CD4-positive, alpha-beta T cell treated with Interleukin-17A for 4 hours (primary cell): ENCODE data around the gene HSPBAP1.
"Not testable (repeated sequence)": the region's sequence is repeated elsewhere in the genome, so short reads cannot be mapped to it uniquely, and the experiment has no call there.

ENCODE experiments used
- DNase-seq: peaks from one replicate; pipeline ENCODE4 v3.0.0-alpha.2; 2020; ENCODE audit warnings: mixed read lengths

Gene HSPBAP1

DNA sequence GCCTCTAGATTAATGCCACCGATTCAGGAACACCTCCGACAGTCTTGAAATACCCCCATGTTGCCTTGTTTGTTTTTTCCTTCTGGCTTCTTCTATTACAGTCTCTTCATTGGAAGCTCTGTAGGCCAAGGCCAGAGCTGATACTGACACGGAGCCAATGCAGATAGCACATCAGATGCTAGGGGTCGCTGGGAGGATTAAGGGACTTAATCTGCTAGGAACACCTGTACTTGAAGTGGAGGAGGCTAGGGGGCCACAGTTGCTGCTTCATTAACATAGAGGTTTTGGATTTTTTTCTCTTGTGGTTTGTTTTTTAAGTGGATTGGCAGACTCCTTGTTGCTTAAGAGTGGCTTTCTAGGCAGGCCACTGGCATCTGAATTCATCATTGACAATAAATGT is 63.4 kb downstream of the HSPBAP1 start:
- DNase-seq = no peak

GRCh38 chr3:122728756-122729514 is 64.7 kb downstream of the HSPBAP1 start:
- no peak for DNase-seq

DNA sequence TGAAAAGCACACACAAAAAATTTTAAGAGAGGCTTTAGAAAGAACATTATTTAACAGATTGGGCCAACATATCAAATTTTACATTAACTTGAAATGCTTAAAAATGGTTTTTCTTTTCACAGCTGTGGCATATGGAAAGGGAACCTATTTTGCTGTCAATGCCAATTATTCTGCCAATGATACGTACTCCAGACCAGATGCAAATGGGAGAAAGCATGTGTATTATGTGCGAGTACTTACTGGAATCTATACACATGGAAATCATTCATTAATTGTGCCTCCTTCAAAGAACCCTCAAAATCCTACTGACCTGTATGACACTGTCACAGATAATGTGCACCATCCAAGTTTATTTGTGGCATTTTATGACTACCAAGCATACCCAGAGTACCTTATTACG is 65.4 kb downstream of the HSPBAP1 start:
- no peak for DNase-seq

DNA sequence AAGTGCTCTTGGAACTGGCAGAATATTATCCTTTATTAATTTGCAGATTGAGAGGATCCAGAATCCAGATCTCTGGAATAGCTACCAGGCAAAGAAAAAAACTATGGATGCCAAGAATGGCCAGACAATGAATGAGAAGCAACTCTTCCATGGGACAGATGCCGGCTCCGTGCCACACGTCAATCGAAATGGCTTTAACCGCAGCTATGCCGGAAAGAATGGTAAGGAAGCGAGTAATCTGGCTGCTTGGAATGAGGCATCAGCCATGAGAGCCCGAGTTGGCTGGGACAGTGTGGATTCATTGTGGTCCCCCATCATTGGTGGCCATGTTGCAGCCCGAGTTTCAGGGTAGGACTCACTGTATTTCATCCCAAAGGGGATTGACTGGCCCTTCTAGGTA is 65.9 kb downstream of the HSPBAP1 start:
- DNase-seq = no peak

- no peak for DNase-seq
Measured at GRCh38 chr3:122727294-122727693, 66.3 kb downstream of the HSPBAP1 start.

- DNase-seq = no peak
Measured at GRCh38 chr3:122725106-122725505, 68.5 kb downstream of the HSPBAP1 start.

- DNase-seq = no peak
Measured at GRCh38 chr3:122719273-122719921, 74.2 kb downstream of the HSPBAP1 start.

DNA sequence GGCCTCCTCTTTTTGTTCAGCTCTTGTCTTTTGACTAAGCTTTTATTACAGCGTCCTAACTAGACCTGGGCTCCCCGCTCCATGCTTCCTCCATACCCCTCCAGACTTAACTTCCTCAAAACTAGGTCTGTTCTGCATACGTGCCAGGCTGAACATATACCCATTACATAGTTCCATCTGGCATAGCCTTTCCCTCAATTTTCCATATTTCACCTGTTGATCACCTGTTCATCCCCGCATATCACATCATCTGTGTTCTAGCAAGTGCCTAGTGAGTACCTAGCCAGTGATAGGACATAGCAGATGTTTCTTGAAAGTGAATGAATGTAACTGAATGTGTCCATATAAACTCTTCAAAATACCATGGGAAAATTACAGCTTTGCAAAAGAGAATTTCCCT is 77.0 kb downstream of the HSPBAP1 start:
- no peak for DNase-seq

GRCh38 chr3:122714273-122714672 is 79.4 kb downstream of the HSPBAP1 start:
- DNase-seq = no peak

GRCh38 chr3:122710616-122711251 is 82.9 kb downstream of the HSPBAP1 start:
- DNase-seq = not testable (repeated sequence)

GRCh38 chr3:122705379-122705778 is 88.3 kb downstream of the HSPBAP1 start:
- DNase-seq = no peak

GRCh38 chr3:122700193-122700592 is 93.4 kb downstream of the HSPBAP1 start:
- DNase-seq = no peak

GRCh38 chr3:122697952-122698620 is 95.5 kb downstream of the HSPBAP1 start:
- DNase-seq = no peak

GRCh38 chr3:122695927-122696561 is 97.6 kb downstream of the HSPBAP1 start:
- DNase-seq = no peak

GRCh38 chr3:122694966-122695365 is 98.7 kb downstream of the HSPBAP1 start:
- DNase-seq = no peak

DNA sequence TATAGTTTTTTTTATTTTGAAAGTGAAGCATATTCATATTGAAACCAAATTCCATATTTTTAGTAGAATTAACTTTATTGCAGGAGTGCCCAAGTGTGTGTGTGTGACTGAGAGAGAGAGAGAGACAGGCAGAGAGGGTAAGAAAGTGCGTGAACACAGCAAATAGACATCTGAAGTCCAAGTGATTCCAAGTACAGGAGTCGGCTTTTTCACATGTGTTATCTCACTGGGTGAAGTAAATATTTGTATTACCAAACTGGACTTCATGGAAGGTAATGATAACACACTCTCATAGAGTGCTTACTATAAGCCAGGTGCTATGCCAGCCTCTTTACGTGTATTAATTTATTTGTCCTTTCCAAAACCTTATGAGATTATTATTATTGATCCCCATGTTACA is 101.0 kb downstream of the HSPBAP1 start:
- no peak for DNase-seq

GRCh38 chr3:122691195-122691594 is 102.4 kb downstream of the HSPBAP1 start:
- DNase-seq = no peak

DNA sequence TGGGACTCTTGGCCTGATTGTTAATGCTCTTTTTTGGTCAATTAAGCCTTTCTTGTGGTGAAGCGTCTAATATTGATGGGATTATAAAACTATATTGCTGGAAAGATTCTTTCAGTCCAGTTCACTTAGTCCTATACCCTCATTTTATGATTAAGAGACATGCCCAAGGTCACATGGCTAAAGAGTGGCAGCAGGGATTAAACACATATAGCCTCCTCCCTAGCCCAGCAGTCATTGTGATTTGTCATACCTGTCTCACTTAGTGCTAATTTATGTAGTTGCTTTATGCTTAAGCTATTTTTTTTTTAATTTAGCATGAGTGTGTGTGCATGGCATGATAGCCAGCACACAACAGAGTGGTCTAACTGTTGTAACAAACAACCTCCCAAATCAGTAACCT is 103.5 kb downstream of the HSPBAP1 start:
- no peak for DNase-seq
